TTC549 (cell line): ENCODE data around the gene PLXNA4.

ENCODE experiments used
- FAIRE-seq: peaks from 2 replicates; lab custom pipeline; 2012; peaks lifted over from hg19 to GRCh38; lab: Jason Lieb, UNC

The PLXNA4 gene

GRCh38 chr7:132588596-132588995 is 12.3 kb upstream of the PLXNA4 start:
- FAIRE-seq, result no peak

DNA sequence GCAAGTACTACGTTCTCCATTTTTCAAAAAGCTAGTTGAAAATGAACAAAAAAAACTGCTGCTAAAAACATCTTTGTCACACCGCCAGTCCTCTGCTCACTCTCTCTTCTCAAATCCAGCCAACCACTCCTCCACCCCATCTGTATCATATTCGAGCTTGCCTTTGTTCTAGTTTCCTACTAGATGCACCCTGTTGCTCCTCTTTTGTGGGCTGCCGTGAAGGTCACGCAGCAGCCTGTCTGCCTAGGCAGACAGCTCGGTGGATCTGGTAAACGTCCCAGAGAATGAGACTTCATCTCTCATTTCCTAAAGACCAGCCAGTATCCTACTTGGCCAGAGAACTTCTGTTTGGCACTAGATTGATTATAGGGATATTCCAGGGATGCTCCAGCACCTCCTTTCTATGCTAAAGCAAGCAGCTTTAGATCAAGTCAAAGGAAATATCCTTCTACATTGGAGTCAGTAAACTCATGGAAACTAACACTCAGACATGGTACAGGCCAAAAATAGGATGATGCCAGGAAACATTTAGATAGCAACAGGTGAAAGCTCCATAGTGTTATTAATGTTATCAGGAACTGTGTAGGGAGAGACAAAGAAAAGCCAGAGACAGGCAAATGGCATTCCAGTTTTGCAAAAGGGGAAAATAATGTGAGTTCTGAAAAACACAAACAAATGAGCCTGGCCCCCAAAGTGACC is 8.7 kb upstream of the PLXNA4 start:
- FAIRE-seq, result no peak

- FAIRE-seq, result no peak
Measured at GRCh38 chr7:132581431-132581830, 5.2 kb upstream of the PLXNA4 start.

DNA sequence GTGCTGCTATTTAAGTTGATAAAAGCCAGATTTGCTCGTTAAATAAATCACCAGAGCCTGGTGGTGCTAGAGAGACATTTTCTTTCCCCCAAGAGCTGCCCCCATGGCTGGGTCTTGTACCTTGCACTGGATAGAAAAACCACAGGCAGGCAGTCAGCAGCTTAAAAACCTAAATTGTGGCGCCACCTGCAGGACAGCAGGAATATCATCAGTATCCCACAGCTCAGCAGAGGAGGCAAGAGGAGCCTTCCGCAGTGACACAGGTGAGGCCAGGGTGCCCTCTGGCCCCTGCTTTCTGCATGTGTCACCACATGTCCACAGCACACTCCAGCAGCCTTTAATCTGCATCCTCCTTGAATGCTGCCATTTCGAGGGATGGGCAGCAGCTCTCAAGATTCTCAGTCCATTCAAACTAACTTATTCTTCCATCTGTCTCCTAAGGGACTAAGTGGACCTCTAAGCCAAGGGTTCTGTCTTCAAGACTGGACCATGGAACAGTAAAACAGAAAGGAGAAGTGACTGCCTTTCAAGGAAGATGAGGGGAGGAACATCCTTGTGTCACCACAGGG is 4.5 kb upstream of the PLXNA4 start:
- FAIRE-seq, result no peak

DNA sequence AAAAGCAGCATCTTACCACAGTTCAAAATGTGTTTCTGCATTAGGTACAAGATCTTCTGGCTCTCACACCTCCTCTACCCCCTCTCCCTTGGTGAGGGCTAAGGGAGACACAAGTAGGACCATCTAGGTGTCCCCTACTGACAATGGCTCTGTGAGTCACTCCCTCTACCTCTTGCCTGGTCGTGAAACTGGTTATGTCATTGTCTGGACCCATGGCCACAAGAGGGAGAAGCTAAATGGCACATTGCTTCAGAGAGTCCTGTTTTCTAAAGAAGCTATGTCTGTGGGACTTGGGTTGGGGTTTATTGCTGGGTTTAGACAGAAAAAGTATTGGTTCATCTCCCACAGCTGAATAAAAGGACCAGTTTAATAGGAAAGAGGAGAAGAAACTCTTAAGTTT is 4.0 kb upstream of the PLXNA4 start:
- no peak for FAIRE-seq

GRCh38 chr7:132579260-132579899 is 3.1 kb upstream of the PLXNA4 start:
- FAIRE-seq, result no peak

GRCh38 chr7:132578826-132579225 is 2.6 kb upstream of the PLXNA4 start:
- FAIRE-seq, result no peak

GRCh38 chr7:132578050-132578370 is 1.7 kb upstream of the PLXNA4 start:
- FAIRE-seq, result no peak

DNA sequence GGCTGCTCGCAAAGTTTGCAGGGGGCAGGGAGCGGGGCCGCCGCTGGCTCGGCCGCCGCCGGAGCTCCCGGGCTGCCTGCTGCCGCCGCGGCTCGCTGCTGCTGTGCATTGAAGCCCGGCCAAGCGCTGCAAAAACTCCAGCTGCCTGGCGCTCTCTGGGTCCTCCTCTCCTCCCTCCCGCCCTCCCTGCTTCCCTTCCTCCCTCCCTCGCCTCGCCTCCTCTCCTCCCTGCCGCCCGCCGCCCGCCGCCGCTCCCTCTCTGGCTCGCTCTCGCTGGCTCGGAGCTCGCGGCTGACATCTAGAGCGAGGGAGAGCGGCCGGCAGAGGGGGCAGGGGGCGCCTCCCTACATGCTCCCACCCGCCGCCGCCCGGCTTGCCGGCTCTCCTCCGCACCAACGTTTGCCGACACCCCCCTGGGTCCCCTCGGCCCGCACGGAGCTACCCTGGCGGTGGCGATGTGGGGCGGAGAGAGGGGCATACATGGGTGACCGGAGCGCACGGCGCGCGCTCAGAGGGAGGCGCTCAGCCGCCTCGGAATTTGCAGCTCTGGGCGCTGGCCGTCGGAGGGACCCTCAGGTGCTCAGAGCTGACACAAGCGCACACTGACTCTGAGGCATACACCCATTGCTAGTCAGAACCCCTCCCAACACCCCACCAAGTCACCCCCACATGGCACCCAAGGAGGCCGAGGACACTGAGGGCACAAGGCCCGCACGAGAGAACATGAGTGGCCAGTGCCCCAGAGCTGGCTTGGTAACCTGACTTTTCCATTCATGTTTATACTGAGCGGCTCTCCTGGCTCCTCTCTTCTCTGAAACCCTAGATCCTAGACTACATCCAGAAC is 1.2 kb upstream of the PLXNA4 start:
- no peak for FAIRE-seq

DNA sequence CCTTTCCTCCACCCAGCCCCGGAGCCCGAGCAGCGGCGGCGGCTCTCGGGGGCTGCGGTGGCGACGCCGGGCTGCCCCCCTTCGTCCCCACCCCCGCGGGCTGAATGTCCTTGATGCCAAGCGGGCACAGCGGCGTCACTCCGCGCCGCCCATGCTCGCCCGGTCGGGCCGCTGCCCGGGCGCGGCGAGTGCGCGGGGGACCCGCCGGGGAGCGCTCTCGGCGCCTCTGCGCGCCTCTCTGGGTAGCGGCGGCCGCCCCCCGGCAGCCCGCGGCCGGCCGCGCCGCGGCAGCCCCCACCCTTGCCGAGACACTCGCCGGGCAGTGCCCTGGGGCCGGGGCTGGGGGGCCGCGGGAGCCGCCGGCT is 433 bp upstream of the PLXNA4 start:
- no peak for FAIRE-seq

GRCh38 chr7:132575419-132575981 is 770 bp downstream of the PLXNA4 start:
- FAIRE-seq, result no peak

DNA sequence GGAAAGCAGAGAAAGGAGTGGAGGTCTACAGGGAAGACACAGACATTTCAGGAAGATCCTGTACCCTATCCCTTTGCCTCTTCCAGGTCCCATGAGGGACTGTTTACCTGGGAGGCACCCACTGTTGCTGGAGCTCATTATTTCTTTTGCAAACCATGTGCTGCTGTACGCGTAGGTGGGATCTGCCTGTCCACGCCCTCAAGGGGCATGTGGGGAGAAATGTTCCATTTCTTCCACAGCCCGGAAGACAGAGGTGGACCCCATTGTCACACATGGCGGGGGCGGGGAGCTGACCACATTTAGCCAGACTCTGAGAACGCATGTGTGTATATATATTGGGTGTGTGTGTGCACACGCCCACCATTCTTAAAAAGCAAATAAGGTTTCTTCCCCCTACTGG is 2.0 kb downstream of the PLXNA4 start:
- FAIRE-seq, result no peak

GRCh38 chr7:132573251-132573955 is 2.9 kb downstream of the PLXNA4 start:
- no peak for FAIRE-seq

DNA sequence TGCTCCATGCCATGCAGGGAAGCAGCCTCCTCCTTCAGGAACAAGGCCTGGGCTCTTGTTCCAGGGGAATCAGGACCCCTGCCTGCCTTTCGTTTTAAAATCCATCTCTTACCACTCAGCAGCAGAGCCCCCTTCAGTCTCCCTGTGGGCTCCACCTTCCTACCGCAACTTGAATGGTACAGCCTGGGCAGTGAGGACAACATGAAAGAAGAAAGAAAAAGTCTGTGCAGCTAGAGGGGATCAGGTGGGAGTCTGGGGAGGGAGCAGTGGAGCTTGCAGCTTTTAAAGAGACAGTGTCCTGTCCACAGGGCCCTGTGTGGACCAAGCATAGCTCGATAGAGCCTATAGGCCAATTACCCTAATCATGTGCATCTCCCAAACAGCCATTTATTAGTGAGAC is 3.7 kb downstream of the PLXNA4 start:
- FAIRE-seq, result no peak

- FAIRE-seq, result no peak
Measured at GRCh38 chr7:132571970-132572369, 4.3 kb downstream of the PLXNA4 start.

DNA sequence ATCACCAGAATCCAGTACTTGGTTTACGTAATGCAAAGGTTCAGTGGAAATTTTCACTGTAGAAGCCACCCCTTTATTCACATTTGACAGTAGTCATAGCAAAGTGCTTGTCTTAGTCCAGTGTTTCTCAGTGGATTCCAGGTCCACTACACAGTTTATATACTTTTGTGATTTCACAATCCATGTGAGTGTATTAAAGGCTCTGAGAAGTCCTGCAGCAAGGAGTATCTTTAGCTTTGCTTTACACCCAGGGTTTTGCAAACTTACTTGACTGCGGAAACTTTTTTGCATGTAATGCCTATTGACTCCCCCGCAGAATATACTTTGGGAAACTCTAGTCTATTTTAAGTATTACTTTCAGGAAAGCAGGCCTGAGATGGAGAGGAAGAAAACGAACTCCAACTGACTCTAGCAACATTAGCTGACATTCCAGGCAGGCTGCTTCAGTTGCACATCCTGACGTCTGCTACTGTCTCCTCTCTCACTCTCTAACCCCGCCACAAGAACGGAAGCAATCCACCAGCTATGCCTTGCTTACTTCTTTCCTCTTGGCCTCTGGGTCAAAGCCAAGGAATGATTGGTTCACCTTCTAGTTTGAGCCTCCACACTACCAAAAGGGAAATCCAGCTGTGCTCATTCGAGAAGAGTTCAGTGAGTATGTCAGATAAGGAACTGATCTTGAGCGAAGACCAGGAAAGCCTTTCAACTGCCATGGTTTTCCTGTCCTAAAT is 6.2 kb downstream of the PLXNA4 start:
- no peak for FAIRE-seq

- FAIRE-seq, result no peak
Measured at GRCh38 chr7:132568962-132569361, 7.3 kb downstream of the PLXNA4 start.

- no peak for FAIRE-seq
Measured at GRCh38 chr7:132565885-132566284, 10.4 kb downstream of the PLXNA4 start.

GRCh38 chr7:132565441-132565840 is 10.8 kb downstream of the PLXNA4 start:
- no peak for FAIRE-seq

DNA sequence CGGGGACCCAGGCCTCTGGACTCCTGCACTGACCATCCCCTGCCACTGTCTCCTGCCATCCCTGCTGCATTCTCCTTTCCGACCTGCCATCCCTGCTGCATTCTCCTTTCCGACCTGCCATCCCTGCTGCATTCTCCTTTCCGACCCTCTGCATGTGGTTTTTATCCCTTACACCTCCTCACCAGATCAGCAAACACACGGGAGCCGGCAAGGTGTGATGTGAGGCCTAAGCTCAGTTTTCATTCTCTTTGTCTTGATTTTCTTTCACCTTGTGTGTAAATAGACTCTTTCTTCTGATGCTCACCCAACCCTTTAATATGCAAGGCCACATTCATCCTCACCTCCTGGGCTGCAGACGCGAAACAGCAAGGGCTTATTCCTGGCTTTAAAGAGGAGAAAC is 11.4 kb downstream of the PLXNA4 start:
- FAIRE-seq, result no peak

DNA sequence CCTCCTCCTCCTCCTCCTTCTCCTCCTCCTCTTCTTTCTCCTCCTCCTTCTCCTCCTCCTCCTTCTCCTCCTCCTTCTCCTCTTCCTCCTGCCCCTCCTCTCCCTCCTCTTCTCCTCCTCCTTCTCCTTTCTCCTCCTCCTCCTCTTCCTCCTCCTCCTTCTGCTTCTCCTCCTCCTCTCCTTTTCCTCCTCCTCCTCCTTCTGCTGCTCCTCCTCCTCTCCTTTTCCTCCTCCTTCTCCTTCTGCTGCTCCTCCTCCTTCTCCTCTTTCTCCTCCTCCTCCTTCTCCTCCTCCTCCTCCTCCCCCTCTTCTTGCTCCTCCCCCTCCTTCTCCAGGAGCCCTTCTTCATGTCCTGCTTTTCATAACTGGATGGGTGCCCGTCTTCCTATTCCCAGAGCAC is 12.2 kb downstream of the PLXNA4 start:
- FAIRE-seq, result no peak

DNA sequence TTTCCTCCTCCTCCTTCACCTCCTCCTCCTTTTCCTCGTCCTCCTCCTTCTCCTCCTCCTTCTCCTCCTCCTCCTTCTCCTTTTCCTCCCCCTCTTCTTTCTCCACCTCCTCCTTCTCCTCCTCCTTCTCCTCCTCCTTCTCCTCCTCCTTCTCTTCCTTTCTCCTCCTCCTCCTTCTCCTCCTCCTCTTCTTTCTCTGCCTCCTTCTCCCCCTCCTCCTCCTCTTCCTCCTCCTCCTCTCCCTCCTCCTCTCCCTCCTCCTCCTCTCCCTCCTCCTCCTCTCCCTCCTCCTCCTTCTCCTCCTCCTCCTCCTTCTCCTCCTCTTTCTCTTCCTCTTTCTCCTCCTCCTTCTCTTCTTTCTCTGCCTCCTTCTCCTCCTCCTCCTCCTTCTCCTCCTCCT is 13.6 kb downstream of the PLXNA4 start:
- FAIRE-seq, result no peak
